IPS DF 6.9 (cell line): ENCODE measurements around the gene PDE8B.

ENCODE experiments used
- DNase-seq: peaks from one replicate; pipeline ENCODE4 v3.0.0-alpha.2; 2013; ENCODE audit warnings: low read depth, low spot score
- H3K27ac ChIP-seq: one replicate; pipeline ENCODE4 v1.5.1; 2013; ENCODE audit warnings: low read length, control low read depth
- H3K27me3 ChIP-seq: 2 replicates; pipeline ENCODE4 v1.6.1; 2013; ENCODE audit warnings: mild to moderate bottlenecking, low read length; ENCODE audit not compliant: control insufficient read depth, insufficient read depth
- H3K36me3 ChIP-seq: 2 replicates; pipeline ENCODE4 v1.6.1; 2013; ENCODE audit warnings: low read length; ENCODE audit not compliant: control insufficient read depth, insufficient read depth
- H3K4me1 ChIP-seq: 2 replicates; pipeline ENCODE4 v1.6.1; 2013; ENCODE audit warnings: low read length; ENCODE audit not compliant: control insufficient read depth, insufficient read depth
- H3K4me3 ChIP-seq: 2 replicates; pipeline ENCODE4 v1.5.1; 2013; ENCODE audit warnings: mild to moderate bottlenecking, low read length
- H3K9me3 ChIP-seq: 2 replicates; pipeline ENCODE4 v1.6.1; 2013; ENCODE audit warnings: low read length, inconsistent platforms; ENCODE audit not compliant: control insufficient read depth, insufficient read depth
- WGBS: extraction: QIAGEN DNeasy Blood & Tissue Kit; methylation state at CpG from one replicate; pipeline ENCODE4 v1.1.7; 2013; ENCODE audit warnings: mixed read lengths, missing lambda C conversion rate; ENCODE audit not compliant: insufficient read length, insufficient coverage; 5-methylcytosine and 5-hydroxymethylcytosine counted together

PDE8B gene

GRCh38 chr5:77396017-77396416, 185.5 kb downstream of the PDE8B start:
- Histone ChIP-seq H3K4me1 (no peaks in the 10 kb centered on the region), H3K36me3 (no peaks in the 10 kb centered on the region), H3K27me3 (no peaks in the 10 kb centered on the region), H3K9me3 (no peaks in the 10 kb centered on the region), H3K4me3 (no peak overlapping the region), H3K27ac (no peak overlapping the region)
- no peak for DNase-seq
- WGBS, result no CpG with 5 or more reads among the region's 1 CpG

DNA sequence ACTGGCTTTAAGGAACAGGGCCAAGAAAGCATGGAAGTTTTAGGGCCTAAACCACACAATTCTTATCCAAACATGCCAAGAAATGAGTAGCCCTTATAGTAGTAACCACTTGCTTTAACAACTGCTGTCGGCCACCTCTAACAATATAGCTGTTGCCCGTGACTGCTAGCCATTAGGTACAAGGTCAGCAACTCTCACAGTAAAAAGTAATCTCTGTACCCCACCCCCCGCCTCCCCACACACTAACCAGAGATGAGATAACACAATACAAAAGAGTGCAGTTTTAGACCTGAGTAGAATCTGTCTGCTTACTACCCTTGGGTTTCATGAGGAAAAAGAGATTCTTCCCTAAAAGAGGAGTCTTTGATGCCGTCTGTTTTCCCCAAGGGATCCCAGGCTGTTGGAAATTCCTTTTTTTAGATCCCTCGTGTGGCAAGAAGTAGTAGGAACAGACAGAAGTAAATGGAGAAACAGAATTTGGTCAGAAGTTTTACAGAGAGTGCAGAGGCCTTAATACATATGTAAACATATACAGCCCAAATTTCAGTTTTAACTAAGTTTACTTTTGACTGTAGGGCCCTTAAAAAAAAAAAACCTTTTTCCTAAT, 187.3 kb downstream of the PDE8B start:
- no peak for DNase-seq
- WGBS, result no CpG with 5 or more reads among the region's 5 CpGs
- H3K36me3 ChIP-seq, result no peaks in the 10 kb centered on the region
- H3K27me3 ChIP-seq, result no peaks in the 10 kb centered on the region
- no peaks in the 10 kb centered on the region for H3K4me1 ChIP-seq
- no peak overlapping the region for H3K4me3 ChIP-seq
- no peaks in the 10 kb centered on the region for H3K9me3 ChIP-seq
- H3K27ac ChIP-seq, result no peak overlapping the region

- no peak overlapping the region for H3K4me3 ChIP-seq
- H3K4me1 ChIP-seq, result no peaks in the 10 kb centered on the region
- H3K27me3 ChIP-seq, result no peaks in the 10 kb centered on the region
- DNase-seq, result no peak
- WGBS, result no CpG with 5 or more reads among the region's 13 CpGs
- no peaks in the 10 kb centered on the region for H3K36me3 ChIP-seq
- no peaks in the 10 kb centered on the region for H3K9me3 ChIP-seq
- H3K27ac ChIP-seq, result no peak overlapping the region
Observed at GRCh38 chr5:77398458-77398857, 188.0 kb downstream of the PDE8B start.

GRCh38 chr5:77398896-77399295, 188.4 kb downstream of the PDE8B start:
- no peaks in the 10 kb centered on the region for H3K36me3 ChIP-seq
- no peak overlapping the region for H3K4me3 ChIP-seq
- no peaks in the 10 kb centered on the region for H3K9me3 ChIP-seq
- DNase-seq, result no peak
- no peaks in the 10 kb centered on the region for H3K27me3 ChIP-seq
- H3K27ac ChIP-seq, result no peak overlapping the region
- no CpG with 5 or more reads among the region's 8 CpGs for WGBS
- no peaks in the 10 kb centered on the region for H3K4me1 ChIP-seq

GRCh38 chr5:77400645-77401044, 190.2 kb downstream of the PDE8B start:
- no peak overlapping the region for H3K27ac ChIP-seq
- no peak overlapping the region for H3K4me3 ChIP-seq
- no peaks in the 10 kb centered on the region for H3K9me3 ChIP-seq
- no peak for DNase-seq
- H3K36me3 ChIP-seq, result no peaks in the 10 kb centered on the region
- H3K27me3 ChIP-seq, result no peaks in the 10 kb centered on the region
- no peaks in the 10 kb centered on the region for H3K4me1 ChIP-seq
- no CpG with 5 or more reads among the region's 1 CpG for WGBS

GRCh38 chr5:77402796-77403195, 192.3 kb downstream of the PDE8B start:
- Histone ChIP-seq H3K36me3 (no peaks in the 10 kb centered on the region), H3K4me3 (no peak overlapping the region), H3K27me3 (no peaks in the 10 kb centered on the region), H3K27ac (no peak overlapping the region), H3K4me1 (no peaks in the 10 kb centered on the region), H3K9me3 (no peaks in the 10 kb centered on the region)
- no peak for DNase-seq
- no CpG with 5 or more reads among the region's 6 CpGs for WGBS

GRCh38 chr5:77407152-77407551, 196.7 kb downstream of the PDE8B start:
- no peak overlapping the region for H3K4me3 ChIP-seq

DNA sequence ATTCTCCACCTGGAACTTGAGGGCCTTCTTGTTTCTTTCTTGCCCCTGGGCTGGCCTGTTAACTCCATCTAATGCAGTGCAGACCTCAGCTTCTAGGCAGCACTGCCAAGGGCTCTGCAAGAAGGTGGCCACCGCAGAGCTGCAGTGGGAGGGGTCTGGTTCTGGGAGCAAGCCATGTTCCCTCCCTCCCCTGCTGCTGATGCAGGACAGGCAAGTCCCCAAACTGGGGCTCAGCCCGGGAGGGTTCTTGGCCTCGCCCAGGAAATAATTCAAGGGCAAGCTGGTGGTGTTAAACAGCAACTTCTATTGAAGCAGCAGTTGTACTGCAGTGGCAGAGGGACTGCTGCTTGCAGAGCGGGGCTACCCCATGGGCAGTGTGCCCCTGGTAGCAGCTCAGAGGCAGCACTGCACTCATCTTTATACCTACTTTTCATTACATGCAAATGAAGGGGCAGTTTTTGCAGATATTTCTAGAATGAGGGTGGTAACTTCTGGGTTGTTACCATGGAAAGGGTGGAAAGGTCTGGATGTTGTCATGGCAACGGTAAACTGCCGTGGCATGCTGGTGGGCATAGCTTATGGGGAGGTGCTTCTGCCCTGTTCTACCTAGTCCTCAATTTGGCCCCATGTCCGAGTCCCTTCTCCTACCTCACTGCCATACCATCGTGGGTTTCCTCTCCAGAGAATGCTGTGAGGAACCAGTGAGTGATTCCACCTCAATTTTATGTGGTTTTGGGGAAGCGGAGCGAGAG, 199.6 kb downstream of the PDE8B start:
- H3K27me3 ChIP-seq, result no peaks in the 10 kb centered on the region
- no CpG with 5 or more reads among the region's 10 CpGs for WGBS
- H3K4me1 ChIP-seq, result no peaks in the 10 kb centered on the region
- H3K36me3 ChIP-seq, result no peaks in the 10 kb centered on the region
- no peaks in the 10 kb centered on the region for H3K9me3 ChIP-seq
- H3K27ac ChIP-seq, result no peak overlapping the region
- DNase-seq, result no peak
- no peak overlapping the region for H3K4me3 ChIP-seq

More at GRCh38 chr5:77407152-77407551, 196.7 kb downstream of the PDE8B start:
- Histone ChIP-seq H3K27ac (no peak overlapping the region), H3K4me1 (no peaks in the 10 kb centered on the region), H3K36me3 (no peaks in the 10 kb centered on the region), H3K27me3 (no peaks in the 10 kb centered on the region), H3K9me3 (no peaks in the 10 kb centered on the region)
- WGBS, result no CpG with 5 or more reads among the region's 10 CpGs
- DNase-seq, result no peak

DNA sequence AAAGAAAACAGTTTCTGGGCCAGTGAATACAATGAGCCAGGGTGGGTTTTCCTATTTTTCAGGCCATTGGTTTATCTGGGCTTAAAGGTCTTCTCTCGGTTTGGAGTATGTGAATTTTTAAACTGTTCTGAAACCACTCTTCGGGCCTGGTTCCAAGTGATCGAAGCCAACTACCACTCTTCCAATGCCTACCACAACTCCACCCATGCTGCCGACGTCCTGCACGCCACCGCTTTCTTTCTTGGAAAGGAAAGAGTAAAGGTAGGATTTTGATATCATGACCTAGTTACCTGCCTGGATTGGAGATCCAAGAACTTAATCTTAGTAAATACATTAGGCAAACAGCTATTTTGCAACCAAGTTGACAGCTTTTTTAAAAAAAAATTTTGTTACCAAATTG, 202.6 kb downstream of the PDE8B start:
- H3K27ac ChIP-seq, result no peak overlapping the region
- no peaks in the 10 kb centered on the region for H3K27me3 ChIP-seq
- H3K4me3 ChIP-seq, result no peak overlapping the region
- H3K4me1 ChIP-seq, result peaks cover under 1% of the 10 kb centered on the region; the same call in 1 of the 2 replicates
- H3K9me3 ChIP-seq, result no peaks in the 10 kb centered on the region
- no peak for DNase-seq
- no peaks in the 10 kb centered on the region for H3K36me3 ChIP-seq
- WGBS, result no CpG with 5 or more reads among the region's 7 CpGs

DNA sequence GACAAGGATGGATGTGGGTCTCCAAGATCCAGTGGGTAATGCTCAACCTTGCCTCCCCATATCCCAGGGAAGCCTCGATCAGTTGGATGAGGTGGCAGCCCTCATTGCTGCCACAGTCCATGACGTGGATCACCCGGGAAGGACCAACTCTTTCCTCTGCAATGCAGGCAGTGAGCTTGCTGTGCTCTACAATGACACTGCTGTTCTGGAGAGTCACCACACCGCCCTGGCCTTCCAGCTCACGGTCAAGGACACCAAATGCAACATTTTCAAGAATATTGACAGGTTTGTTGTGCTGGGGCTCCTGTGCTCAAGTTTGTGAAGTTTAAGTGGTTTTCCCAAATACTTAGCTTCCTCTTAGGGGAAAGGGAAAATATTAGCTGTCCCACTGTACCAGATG, 207.7 kb downstream of the PDE8B start:
- DNase-seq, result no peak
- Histone ChIP-seq H3K4me1 (peaks cover 2% of the 10 kb centered on the region; the same call in 1 of the 2 replicates), H3K27me3 (no peaks in the 10 kb centered on the region), H3K27ac (no peak overlapping the region), H3K4me3 (no peak overlapping the region), H3K36me3 (no peaks in the 10 kb centered on the region), H3K9me3 (no peaks in the 10 kb centered on the region)
- no CpG with 5 or more reads among the region's 5 CpGs for WGBS
